Calu3 (cell line): ENCODE measurements around the gene EML6. TPM values are rescaled to one million over a fixed set of nuclear protein-coding genes. Genes with fewer than 3 reads are reported as not detected.

Experiments used
- BruUV-seq: library from RNA; stranded (reverse); fragments of 400-500 nt; replicated peaks from 2 replicates; lab custom pipeline; 2021; lab: Mats Ljungman, UMichigan
- CTCF ChIA-PET: fragments of 300-600 bp; sonication (Branson Sonifier 250); formaldehyde crosslinking; loops from one replicate; lab custom pipeline; 2022; ENCODE audit warnings: antibody characterized with exemption; lab: Charles Lee
- DNase-seq: peaks from one replicate; pipeline ENCODE4 v3.0.0; 2022
- H3K27ac Mint-ChIP-seq: one replicate; pipeline ENCODE4 v1.8.0; 2022; ENCODE audit warnings: mixed read lengths; ENCODE audit not compliant: unreplicated experiment
- H3K27me3 Mint-ChIP-seq: one replicate; pipeline ENCODE4 v1.8.0; 2022; ENCODE audit warnings: mixed read lengths; ENCODE audit not compliant: unreplicated experiment
- H3K36me3 Mint-ChIP-seq: one replicate; pipeline ENCODE4 v1.8.0; 2022; ENCODE audit warnings: mild to moderate bottlenecking, moderate library complexity, mixed read lengths; ENCODE audit not compliant: insufficient read depth, unreplicated experiment
- H3K4me1 Mint-ChIP-seq: one replicate; pipeline ENCODE4 v1.8.0; 2022; ENCODE audit warnings: mild to moderate bottlenecking, low read depth, mixed read lengths; ENCODE audit not compliant: unreplicated experiment
- H3K4me3 Mint-ChIP-seq: one replicate; pipeline ENCODE4 v1.8.0; 2022; ENCODE audit warnings: mild to moderate bottlenecking, low read depth, moderate library complexity, mixed read lengths; ENCODE audit not compliant: unreplicated experiment
- H3K9me3 Mint-ChIP-seq: one replicate; pipeline ENCODE4 v1.8.0; 2022; ENCODE audit warnings: low read depth, mixed read lengths; ENCODE audit not compliant: unreplicated experiment
- CTCF ChIP-seq: fragments of 200-600 bp; IDR thresholded peaks from one replicate; pipeline ENCODE4 v1.8.0; 2022; ENCODE audit warnings: antibody characterized with exemption; ENCODE audit not compliant: unreplicated experiment
- intact Hi-C: fragments of 100-400 bp; cut with micrococcal nuclease; formaldehyde crosslinking; loops from one replicate; pipeline ENCODE4 v1.10.0; 2022; ENCODE audit not compliant: unreplicated experiment
- total RNA-seq: library from RNA; stranded (reverse); gene quantifications from 2 replicates; pipeline ENCODE4 v1.2.3, GENCODE V29; 2022

The EML6 gene
- total RNA-seq, 1 experiment from 2014 or later: 0.45 TPM

DNA sequence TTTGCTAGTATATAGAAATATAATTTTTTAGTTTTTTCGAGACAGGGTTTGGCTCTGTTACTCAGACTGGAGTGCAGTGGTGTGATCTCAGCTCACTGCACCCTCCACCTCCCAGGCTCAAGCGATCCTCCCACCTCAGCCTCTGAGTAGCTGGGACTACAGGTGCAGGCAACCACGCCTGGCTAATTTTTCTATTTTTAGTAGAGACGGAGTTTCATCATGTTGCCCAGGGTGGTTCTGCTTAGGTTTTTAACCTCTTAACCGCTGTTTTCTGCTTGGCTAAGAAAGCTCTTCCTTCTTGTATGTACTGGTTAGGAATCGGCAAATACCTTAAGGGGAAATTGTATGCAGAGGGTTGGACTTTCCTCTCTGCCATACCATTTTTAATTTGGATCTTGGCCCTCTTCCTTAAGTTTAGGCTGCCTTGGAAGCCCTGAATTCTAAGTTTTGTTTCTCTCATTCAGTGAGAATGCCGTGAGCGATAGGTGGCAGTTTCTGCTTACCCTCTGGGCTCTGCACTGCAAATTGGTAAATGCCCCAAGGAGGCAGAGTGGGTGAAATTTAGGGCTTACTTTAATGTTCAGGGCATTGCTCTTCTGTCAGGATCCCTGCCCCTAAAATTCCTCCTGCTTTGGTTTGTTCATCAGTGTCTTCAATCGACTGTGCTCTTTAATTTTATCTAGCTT lies 32.3 kb downstream of the EML6 start:
- Mint-ChIP-seq H3K9me3 (no peaks in the 10 kb centered on the region), H3K4me3 (no peak overlapping the region), H3K4me1 (peaks cover 14% of the 10 kb centered on the region), H3K27ac (no peak overlapping the region), H3K27me3 (no peaks in the 10 kb centered on the region), H3K36me3 (no peaks in the 10 kb centered on the region)
- TF ChIP-seq CTCF: no peak
- no peak for DNase-seq
- CTCF ChIA-PET: no interaction called here
- no TSS peak for BruUV-seq
- intact Hi-C loops: no loop called here

GRCh38 chr2:54757500-54757899 lies 34.0 kb downstream of the EML6 start:
- no peaks in the 10 kb centered on the region for H3K9me3 Mint-ChIP-seq
- CTCF ChIA-PET: no interaction called here
- BruUV-seq: no TSS peak
- no peak overlapping the region for H3K27ac Mint-ChIP-seq
- H3K27me3 Mint-ChIP-seq: no peaks in the 10 kb centered on the region
- H3K36me3 Mint-ChIP-seq: no peaks in the 10 kb centered on the region
- DNase-seq: no peak
- no peak overlapping the region for H3K4me3 Mint-ChIP-seq
- H3K4me1 Mint-ChIP-seq: peaks cover 14% of the 10 kb centered on the region
- no peak for TF ChIP-seq CTCF
- intact Hi-C loops: no loop called here

DNA sequence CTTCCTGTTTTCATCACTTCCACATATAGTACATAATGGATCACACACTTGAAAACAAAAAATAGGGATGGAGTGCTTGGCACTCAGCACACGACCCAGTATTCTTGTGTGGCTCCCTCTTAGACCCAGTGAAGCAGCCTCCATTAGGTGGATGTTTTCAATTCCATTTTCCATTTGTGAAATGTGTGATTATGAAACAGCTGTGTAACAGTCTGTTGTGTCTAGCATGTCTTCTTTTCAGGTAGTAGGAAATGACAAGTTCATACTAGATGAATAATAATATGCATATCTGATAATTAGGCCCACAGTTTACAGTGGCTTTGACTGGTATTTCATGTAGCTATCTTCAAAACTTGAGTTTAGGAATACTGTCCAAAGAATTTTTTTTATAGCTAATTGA lies 35.5 kb downstream of the EML6 start:
- DNase-seq: no peak
- CTCF ChIA-PET: no interaction called here
- H3K4me3 Mint-ChIP-seq: no peak overlapping the region
- intact Hi-C loops: no loop called here
- TF ChIP-seq CTCF: no peak
- no peaks in the 10 kb centered on the region for H3K27me3 Mint-ChIP-seq
- no peak overlapping the region for H3K27ac Mint-ChIP-seq
- H3K9me3 Mint-ChIP-seq: no peaks in the 10 kb centered on the region
- H3K4me1 Mint-ChIP-seq: peaks cover 14% of the 10 kb centered on the region
- H3K36me3 Mint-ChIP-seq: no peaks in the 10 kb centered on the region
- BruUV-seq: no TSS peak

- DNase-seq: no peak
- BruUV-seq: no TSS peak
- Mint-ChIP-seq H3K27ac (no peak overlapping the region), H3K27me3 (no peaks in the 10 kb centered on the region), H3K4me3 (no peak overlapping the region), H3K9me3 (no peaks in the 10 kb centered on the region), H3K4me1 (peaks cover 14% of the 10 kb centered on the region), H3K36me3 (no peaks in the 10 kb centered on the region)
- intact Hi-C loops: no loop called here
- no peak for TF ChIP-seq CTCF
- CTCF ChIA-PET: no interaction called here
Measured at GRCh38 chr2:54760310-54760709, 36.8 kb downstream of the EML6 start.
